GM04503 (cell line): ENCODE measurements around the gene CST7.
"Not testable (repeated sequence)": the region's sequence is repeated elsewhere in the genome, so short reads cannot be mapped to it uniquely, and the experiment has no call there.

Experiments
- DNase-seq: peaks from one replicate; pipeline ENCODE4 v3.0.0-alpha.2; 2012; ENCODE audit warnings: low read depth

Gene CST7

GRCh38 chr20:24929867-24930723 lies 19.0 kb upstream of the CST7 start:
- not testable (repeated sequence) for DNase-seq

- not testable (repeated sequence) for DNase-seq
Measured at GRCh38 chr20:24930724-24931688, 18.1 kb upstream of the CST7 start.

- not testable (repeated sequence) for DNase-seq
Measured at GRCh38 chr20:24931893-24932292, 17.2 kb upstream of the CST7 start.

- no peak for DNase-seq
Measured at GRCh38 chr20:24933266-24933908, 15.7 kb upstream of the CST7 start.

GRCh38 chr20:24934101-24934661 lies 14.9 kb upstream of the CST7 start:
- DNase-seq: no peak

- DNase-seq: no peak
Measured at GRCh38 chr20:24934716-24935115, 14.4 kb upstream of the CST7 start.

GRCh38 chr20:24935140-24935539 lies 13.9 kb upstream of the CST7 start:
- no peak for DNase-seq

GRCh38 chr20:24935766-24936525 lies 13.1 kb upstream of the CST7 start:
- DNase-seq: no peak

GRCh38 chr20:24936526-24937407 lies 12.3 kb upstream of the CST7 start:
- DNase-seq: no peak

GRCh38 chr20:24937579-24937978 lies 11.5 kb upstream of the CST7 start:
- no peak for DNase-seq

- no peak for DNase-seq
Measured at GRCh38 chr20:24938498-24938897, 10.6 kb upstream of the CST7 start.

- no peak for DNase-seq
Measured at GRCh38 chr20:24939036-24939435, 10.0 kb upstream of the CST7 start.

- no peak for DNase-seq
Measured at GRCh38 chr20:24942679-24943078, 6.4 kb upstream of the CST7 start.

GRCh38 chr20:24943196-24943595 lies 5.9 kb upstream of the CST7 start:
- DNase-seq: no peak

GRCh38 chr20:24943731-24944130 lies 5.3 kb upstream of the CST7 start:
- DNase-seq: no peak

GRCh38 chr20:24946376-24946775 lies 2.7 kb upstream of the CST7 start:
- DNase-seq: not testable (repeated sequence)

GRCh38 chr20:24948396-24948938 lies 602 bp upstream of the CST7 start:
- DNase-seq: not testable (repeated sequence)

GRCh38 chr20:24949756-24950127 lies 673 bp downstream of the CST7 start:
- DNase-seq: no peak

- no peak for DNase-seq
Measured at GRCh38 chr20:24950128-24950835, 1.2 kb downstream of the CST7 start.
